ENCODE results near the gene INTS1. TPM values are rescaled to one million over a fixed set of nuclear protein-coding genes. Genes with fewer than 3 reads are reported as not detected.
"Not testable (repeated sequence)": the region's sequence is repeated elsewhere in the genome, so short reads cannot be mapped to it uniquely, and the experiment has no call there.

The INTS1 gene
- polyA plus RNA-seq, 2 of the 4 experiments (the other 2 are of a cell fraction) = 14.6 to 48.1 TPM

- 70% methylated on average over 2 of the region's 17 CpGs for WGBS (ENCODE audit: missing lambda C conversion rate)
- FAIRE-seq = no peak
- Histone ChIP-seq H3K4me3 (no peak overlapping the region), H3K27ac (peak overlapping the region in 1 of 2 experiments; percentile 28; a peak in 2 of 6 replicates), H3K4me2 (no peak overlapping the region), H3K9me3 (no peaks in the 10 kb centered on the region), H3K4me1 (peaks cover 7% of the 10 kb centered on the region; the same call in 2 of the 3 replicates)
- peak; percentile 37 to 59; a peak in 5 of 6 replicates for ATAC-seq
- POLR2A ChIA-PET = interaction anchor here (1.1 kb wide), 1 partner anchor 12 kb away, joined by 6 read pairs; the partner anchor contains the start of gene MICALL2
- CTCF ChIA-PET = interaction anchor here (0.7 to 6.5 kb wide), 3 partner anchors 11 to 28 kb away, joined by 3 to 41 read pairs (median 7); no protein-coding TSS in a partner anchor
- TF ChIP-seq NR3C1 (IDR thresholded peaks at IDR 0.05) (no peak), KDM1A (IDR thresholded peaks at IDR 0.05; ENCODE audit: low read depth) (peak; percentile 14; the same call in 1 of the 2 replicates)
- DNase-seq (ENCODE audit: low read depth in 1 of 2, low spot score in 1 of 2) = peak in 1 of 2 experiments; percentile 42
These were observed 57.6 kb downstream of the INTS1 start for GRCh38 chr7:1446620-1447032.

GRCh38 chr7:1446026-1446425, 58.2 kb downstream of the INTS1 start:
- DNase-seq (ENCODE audit: low read depth in 1 of 2, low spot score in 1 of 2) = peak in 1 of 2 experiments; percentile 78
- FAIRE-seq, ATAC-seq: not testable (repeated sequence)

GRCh38 chr7:1445341-1445740, 58.8 kb downstream of the INTS1 start:
- Histone ChIP-seq H3K4me2 (no peak overlapping the region), H3K9me3 (no peaks in the 10 kb centered on the region), H3K27ac (peak overlapping the region in 1 of 2 experiments; percentile 60; a peak in 2 of 6 replicates), H3K4me1 (peaks cover 7% of the 10 kb centered on the region; the same call in 2 of the 3 replicates), H3K4me3 (no peak overlapping the region)
- TF ChIP-seq CTCF (IDR thresholded peaks at IDR 0.05) (no peak), HOXA7 (CRISPR knock-in tag; IDR thresholded peaks at IDR 0.05) (no peak), ZNF302 (CRISPR knock-in tag; IDR thresholded peaks at IDR 0.05) (no peak), ATOH8 (CRISPR knock-in tag; IDR thresholded peaks at IDR 0.05; ENCODE audit: low read depth) (no peak), GATA3 (IDR thresholded peaks at IDR 0.05; ENCODE audit: borderline replicate concordance) (no peak), MAFK (IDR thresholded peaks at IDR 0.05; ENCODE audit: partially characterized antibody) (no peak), RARB (CRISPR knock-in tag; IDR thresholded peaks at IDR 0.05) (no peak), TFCP2L1 (CRISPR knock-in tag; IDR thresholded peaks at IDR 0.05) (no peak), HDAC2 (IDR thresholded peaks at IDR 0.05) (no peak), TP53 (CRISPR knock-in tag; IDR thresholded peaks at IDR 0.05) (no peak), KDM1A (IDR thresholded peaks at IDR 0.05; ENCODE audit: low read depth) (no peak), HEYL (CRISPR knock-in tag; IDR thresholded peaks at IDR 0.05) (no peak), EHF (CRISPR knock-in tag; IDR thresholded peaks at IDR 0.05) (no peak), JUN (IDR thresholded peaks at IDR 0.05) (no peak), HMGXB4 (CRISPR knock-in tag; IDR thresholded peaks at IDR 0.05; ENCODE audit: borderline replicate concordance) (no peak), POLR2AphosphoS2 (conservative IDR thresholded peaks at IDR 0.05; ENCODE audit: low read length) (no peak), FOXS1 (CRISPR knock-in tag; IDR thresholded peaks at IDR 0.05) (no peak), NPAS2 (CRISPR knock-in tag; IDR thresholded peaks at IDR 0.05; ENCODE audit: borderline replicate concordance) (no peak), CBX8 (IDR thresholded peaks at IDR 0.05) (no peak)
- WGBS (ENCODE audit: missing lambda C conversion rate) = 92% methylated on average over 16 of the region's 21 CpGs
- ATAC-seq = no peak
- FAIRE-seq = no peak
- DNase-seq (ENCODE audit: low read depth in 1 of 2, low spot score in 1 of 2) = no peak
- ChIA-PET CTCF (interaction anchor here (0.8 to 1.3 kb wide), 3 partner anchors 13 to 32 kb away, joined by 3 to 6 read pairs (median 4); no protein-coding TSS in a partner anchor), POLR2A (no interaction called here)

More at GRCh38 chr7:1446026-1446425, 58.2 kb downstream of the INTS1 start:
- H3K4me1 ChIP-seq, H3K4me2 ChIP-seq, H3K4me3 ChIP-seq, H3K9me3 ChIP-seq, POLR2A ChIA-PET: not testable (repeated sequence)
- peak overlapping the region in 1 of 2 experiments; percentile 60; a peak in 2 of 6 replicates for H3K27ac ChIP-seq
- 67% methylated on average over 4 of the region's 5 CpGs for WGBS (ENCODE audit: missing lambda C conversion rate)
- CTCF ChIA-PET = interaction anchor here (0.7 kb wide), 1 partner anchor 28 kb away, joined by 3 read pairs; no protein-coding TSS in a partner anchor

Measured in A549 (cell line).